Tibial artery (tissue), 4 donors: Measurements from ENCODE around the gene TCP11L2.

ENCODE experiments used
- DNase-seq, 2 donors: peaks; one replicate each; pipeline ENCODE4 v3.0.0-alpha.2; 2019
- H3K27ac ChIP-seq, 2 donors: fragments of 200-600 bp; sonication (generic) in 1 of 2; 1 replicate in 1 of 2; 2 replicates in 1 of 2; pipeline ENCODE4 v1.5.1; 2018 to 2019; ENCODE audit warnings: mild to moderate bottlenecking in 1 of 2
- H3K27me3 ChIP-seq, 2 donors: fragments of 200-600 bp; sonication (generic) in 1 of 2; one replicate each; pipeline versions ENCODE4 v1.5.1 to v1.6.0; 2016 to 2019
- H3K36me3 ChIP-seq, 3 donors: fragments of 200-600 bp; sonication (generic) in 2 of 3; one replicate each; pipeline ENCODE4 v1.5.1; 2016 to 2019; ENCODE audit warnings: mild to moderate bottlenecking in 2 of 3
- H3K4me1 ChIP-seq, 4 donors: fragments of 200-600 bp; sonication (generic) in 2 of 4; 1 replicate in 3 of 4; 2 replicates in 1 of 4; pipeline ENCODE4 v1.5.1; 2016 to 2019
- H3K4me3 ChIP-seq, 2 donors: fragments of 200-600 bp; sonication (generic) in 1 of 2; 1 replicate in 1 of 2; 2 replicates in 1 of 2; pipeline ENCODE4 v1.5.1; 2018 to 2019; ENCODE audit warnings: mild to moderate bottlenecking in 2 of 2
- H3K9me3 ChIP-seq, 3 donors: fragments of 200-600 bp; sonication (generic) in 1 of 3; one replicate each; pipeline ENCODE4 v1.5.1; 2016 to 2019
- CTCF ChIP-seq, 2 experiments: fragments of 200-600 bp in 1 of 2; fragments of 450-650 bp in 1 of 2; IDR thresholded peaks; one replicate each; pipeline ENCODE4 v1.5.1; 2017 to 2019; ENCODE audit warnings: antibody characterized with exemption in 2 of 2, mild to moderate bottlenecking in 1 of 2, moderate library complexity in 1 of 2
- intact Hi-C: fragments of 100-400 bp; cut with DNase I; formaldehyde crosslinking; loops from one replicate; pipeline ENCODE4 v1.15.0; 2023; ENCODE audit warnings: low total_unique reads

Gene TCP11L2

GRCh38 chr12:106333010-106333409, 30.5 kb downstream of the TCP11L2 start:
- Histone ChIP-seq H3K4me1 (peaks cover 0 to 9% (median 7%) of the 10 kb centered on the region in 4 donors), H3K27ac (no peak overlapping the region), H3K27me3 (no peaks in the 10 kb centered on the region), H3K4me3 (no peak overlapping the region), H3K9me3 (no peaks in the 10 kb centered on the region), H3K36me3 (peaks cover 19 to 68% (median 31%) of the 10 kb centered on the region in 3 donors)
- intact Hi-C loops = no loop called here
- TF ChIP-seq CTCF (IDR thresholded peaks at IDR 0.05) = no peak
- DNase-seq = no peak

- intact Hi-C loops = no loop called here
- no peak for TF ChIP-seq CTCF (IDR thresholded peaks at IDR 0.05)
- Histone ChIP-seq H3K9me3 (no peaks in the 10 kb centered on the region), H3K36me3 (peaks cover 16 to 60% (median 31%) of the 10 kb centered on the region in 3 donors), H3K4me3 (no peak overlapping the region), H3K27me3 (no peaks in the 10 kb centered on the region), H3K27ac (no peak overlapping the region), H3K4me1 (peaks cover 0 to 9% (median 7%) of the 10 kb centered on the region in 4 donors)
- DNase-seq = no peak
These were observed 31.2 kb downstream of the TCP11L2 start for GRCh38 chr12:106333756-106334155.

GRCh38 chr12:106341086-106341877, 38.7 kb downstream of the TCP11L2 start:
- Histone ChIP-seq H3K36me3 (peaks cover 0 to 36% (median 19%) of the 10 kb centered on the region in 3 donors), H3K27ac (peak overlapping the region; percentile 75 to 77), H3K4me3 (no peak overlapping the region), H3K9me3 (no peaks in the 10 kb centered on the region), H3K4me1 (peaks cover 0 to 25% (median 15%) of the 10 kb centered on the region in 4 donors), H3K27me3 (no peaks in the 10 kb centered on the region)
- no peak for TF ChIP-seq CTCF (IDR thresholded peaks at IDR 0.05)
- intact Hi-C loops = no loop called here
- no peak for DNase-seq

- peak overlapping the region; percentile 75 to 77 for H3K27ac ChIP-seq
- intact Hi-C loops = no loop called here
- DNase-seq = peak; percentile 88 to 92
- H3K27me3 ChIP-seq = no peaks in the 10 kb centered on the region
- no peaks in the 10 kb centered on the region for H3K9me3 ChIP-seq
- H3K4me1 ChIP-seq = peaks cover 0 to 25% (median 15%) of the 10 kb centered on the region in 4 donors
- H3K4me3 ChIP-seq = peak overlapping the region; percentile 21 to 29
- H3K36me3 ChIP-seq = peaks cover 0 to 35% (median 29%) of the 10 kb centered on the region in 3 donors
- TF ChIP-seq CTCF (IDR thresholded peaks at IDR 0.05) = no peak
These were observed 40.1 kb downstream of the TCP11L2 start for GRCh38 chr12:106342397-106343213.

- intact Hi-C loops = no loop called here
- Histone ChIP-seq H3K9me3 (no peaks in the 10 kb centered on the region), H3K4me1 (peaks cover 0 to 25% (median 15%) of the 10 kb centered on the region in 4 donors), H3K36me3 (peaks cover 0 to 35% (median 33%) of the 10 kb centered on the region in 3 donors), H3K4me3 (peak overlapping the region; percentile 21 to 29), H3K27ac (peak overlapping the region; percentile 75 to 77), H3K27me3 (no peaks in the 10 kb centered on the region)
- TF ChIP-seq CTCF (IDR thresholded peaks at IDR 0.05) = no peak
- no peak for DNase-seq
These were observed 40.6 kb downstream of the TCP11L2 start for GRCh38 chr12:106343214-106343528.
